Lower lobe of right lung (tissue), 2 donors: ENCODE data around the gene EEF1AKMT1. TPM values are rescaled to one million over a fixed set of nuclear protein-coding genes. Genes with fewer than 3 reads are reported as not detected.

Source experiments
- ATAC-seq, 2 donors: fragments of 200-7000 bp; cut with Tn5 transposase; one replicate each; pipeline ENCODE4 v1.9.1; 2020 to 2022; ENCODE audit warnings: mild to moderate bottlenecking in 2 of 2, moderate library complexity in 2 of 2
- DNase-seq: peaks from one replicate; pipeline ENCODE4 v3.0.0-alpha.2; 2020
- H3K27ac ChIP-seq: fragments of 200-600 bp; one replicate; pipeline ENCODE4 v1.8.0; 2022
- H3K27me3 ChIP-seq: fragments of 200-600 bp; one replicate; pipeline ENCODE4 v1.8.0; 2022; ENCODE audit warnings: low read depth
- H3K36me3 ChIP-seq: fragments of 200-600 bp; one replicate; pipeline ENCODE4 v1.8.0; 2022; ENCODE audit warnings: mild to moderate bottlenecking
- H3K4me1 ChIP-seq: fragments of 200-600 bp; one replicate; pipeline ENCODE4 v1.8.0; 2022
- H3K4me3 ChIP-seq: fragments of 200-600 bp; one replicate; pipeline ENCODE4 v1.8.0; 2022; ENCODE audit warnings: mild to moderate bottlenecking
- H3K9me3 ChIP-seq: fragments of 200-600 bp; one replicate; pipeline ENCODE4 v1.8.0; 2022
- CTCF ChIP-seq: fragments of 200-600 bp; IDR thresholded peaks from one replicate; pipeline ENCODE4 v1.8.0; 2022; ENCODE audit warnings: antibody characterized with exemption, mild to moderate bottlenecking
- intact Hi-C: fragments of 100-400 bp; cut with DNase I; formaldehyde crosslinking; loops from one replicate; pipeline ENCODE4 v1.11.0; 2022
- total RNA-seq: library from RNA; stranded (reverse); fragmentation: NEBNext Ultra II Directional; extraction: Animal tissue kit (Norgen Biotek cat#: 25700); gene quantifications from one replicate; pipeline ENCODE4 v1.2.1, GENCODE V29; 2021
- donor health status: DM: no; HTN: yes; CAD: no; lungs with severe emphysema.

EEF1AKMT1 gene
- total RNA-seq, 1 donor from 2014 or later, result 8.7 TPM

DNA sequence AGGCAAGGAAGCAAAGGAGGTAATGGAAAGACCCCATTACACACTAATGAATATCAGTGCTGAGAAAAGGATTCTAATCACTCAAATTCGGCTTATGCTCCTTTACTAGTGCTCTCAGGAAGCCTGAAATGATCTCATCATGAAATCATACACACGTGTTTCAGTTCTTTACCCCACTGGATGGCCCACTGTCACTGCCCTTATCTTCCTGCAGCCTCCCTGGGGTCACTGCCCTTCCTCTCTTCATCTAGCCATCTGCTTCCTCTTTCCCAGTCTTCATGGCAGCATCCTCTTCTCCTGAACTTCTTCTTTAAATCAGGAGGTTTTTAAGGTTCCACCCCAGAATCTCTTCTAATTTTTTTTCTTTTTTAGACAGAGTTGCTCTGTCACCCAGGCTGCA, 27.9 kb upstream of the EEF1AKMT1 start:
- ATAC-seq (no peak), DNase-seq (no peak)
- TF ChIP-seq CTCF, result no peak
- H3K27me3 ChIP-seq, result no peaks in the 10 kb centered on the region
- peaks cover 23% of the 10 kb centered on the region for H3K36me3 ChIP-seq
- H3K4me1 ChIP-seq, result peaks cover 10% of the 10 kb centered on the region
- no peak overlapping the region for H3K4me3 ChIP-seq
- intact Hi-C loops, result no loop called here
- H3K9me3 ChIP-seq, result no peaks in the 10 kb centered on the region
- H3K27ac ChIP-seq, result no peak overlapping the region

DNA sequence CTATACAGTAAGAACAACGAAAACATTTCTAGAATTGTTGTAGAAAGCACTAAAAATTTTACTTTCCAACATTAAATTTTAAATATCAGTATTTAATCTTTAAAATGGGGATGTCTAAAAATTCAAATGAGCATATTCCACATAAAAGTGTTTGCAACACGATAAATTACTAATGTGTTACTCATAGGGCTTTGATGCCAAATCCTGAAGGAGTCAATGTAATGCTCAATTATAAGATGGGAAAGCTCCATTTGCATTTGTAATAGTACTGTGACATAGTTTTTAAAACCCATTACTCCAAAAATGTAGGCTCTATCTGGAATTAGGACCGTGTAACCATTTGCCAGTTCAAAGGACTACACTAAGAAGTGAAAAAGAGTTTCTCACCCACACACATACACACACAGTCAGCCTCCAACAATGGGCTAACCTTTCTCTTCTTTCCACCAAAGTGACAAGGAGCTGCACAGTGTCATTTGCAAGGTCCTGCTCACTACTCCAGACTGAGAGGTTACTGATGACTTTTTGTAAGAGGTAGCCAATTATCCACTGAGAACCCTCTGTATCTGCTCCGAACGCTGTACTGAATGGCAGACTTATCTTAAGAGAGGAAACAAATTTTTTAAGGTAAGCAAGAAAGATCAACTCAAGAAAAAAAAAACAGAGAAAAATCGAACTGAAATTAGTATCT, 26.1 kb upstream of the EEF1AKMT1 start:
- intact Hi-C loops, result no loop called here
- H3K27ac ChIP-seq, result no peak overlapping the region
- H3K36me3 ChIP-seq, result peaks cover 36% of the 10 kb centered on the region
- H3K4me1 ChIP-seq, result peaks cover 10% of the 10 kb centered on the region
- H3K4me3 ChIP-seq, result no peak overlapping the region
- no peak for ATAC-seq
- H3K27me3 ChIP-seq, result no peaks in the 10 kb centered on the region
- H3K9me3 ChIP-seq, result no peaks in the 10 kb centered on the region
- TF ChIP-seq CTCF, result no peak
- DNase-seq, result no peak

DNA sequence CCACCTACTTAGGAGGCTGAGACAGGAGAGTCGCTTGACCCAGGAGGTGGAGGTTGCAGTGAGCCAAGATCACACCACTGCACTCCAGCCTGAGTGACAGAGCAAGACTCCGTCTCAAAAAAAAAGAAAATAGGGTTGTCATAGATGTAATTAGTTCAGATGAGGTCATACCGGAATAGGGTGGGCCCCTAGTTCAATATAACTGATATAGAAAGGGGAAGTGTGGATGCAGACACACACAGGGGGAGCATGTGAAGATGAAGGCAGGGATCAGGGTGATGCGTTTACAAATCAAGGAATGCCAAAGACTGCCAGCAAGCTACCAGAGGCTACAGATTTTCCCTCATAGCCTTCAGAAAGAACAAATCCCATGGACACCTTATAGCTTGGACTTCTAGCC, 24.3 kb upstream of the EEF1AKMT1 start:
- no peak overlapping the region for H3K27ac ChIP-seq
- no peaks in the 10 kb centered on the region for H3K27me3 ChIP-seq
- no peaks in the 10 kb centered on the region for H3K9me3 ChIP-seq
- H3K36me3 ChIP-seq, result peaks cover 52% of the 10 kb centered on the region
- TF ChIP-seq CTCF, result no peak
- H3K4me3 ChIP-seq, result no peak overlapping the region
- no peak for DNase-seq
- ATAC-seq, result peak; percentile 37 to 64
- H3K4me1 ChIP-seq, result peaks cover 10% of the 10 kb centered on the region
- intact Hi-C loops, result no loop called here

GRCh38 chr13:20796791-20797508, 23.2 kb upstream of the EEF1AKMT1 start:
- Histone ChIP-seq H3K27me3 (no peaks in the 10 kb centered on the region), H3K4me3 (no peak overlapping the region), H3K36me3 (peaks cover 53% of the 10 kb centered on the region), H3K27ac (no peak overlapping the region), H3K9me3 (no peaks in the 10 kb centered on the region), H3K4me1 (peaks cover 10% of the 10 kb centered on the region)
- no peak for DNase-seq
- intact Hi-C loops, result no loop called here
- ATAC-seq, result no peak
- no peak for TF ChIP-seq CTCF

DNA sequence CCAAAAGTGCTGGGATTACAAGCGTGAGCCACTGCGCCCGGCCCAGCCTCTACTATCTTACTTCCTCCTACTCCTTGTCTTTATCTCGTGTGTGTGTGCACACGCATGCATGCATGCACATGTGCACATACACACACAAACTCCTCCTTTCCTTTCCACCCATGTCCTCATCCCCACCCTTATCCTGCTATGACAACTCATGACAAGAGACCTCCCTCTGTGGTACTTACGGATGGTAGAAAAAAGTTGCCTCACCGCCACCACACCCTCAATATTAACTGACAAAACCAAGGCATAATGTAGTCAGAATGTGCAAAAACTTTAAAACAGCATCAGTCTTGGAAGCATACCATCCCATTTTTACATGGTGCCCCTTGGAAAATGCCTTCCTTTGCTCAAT, 15.9 kb upstream of the EEF1AKMT1 start:
- no peak for ATAC-seq
- DNase-seq, result no peak
- intact Hi-C loops, result no loop called here
- H3K9me3 ChIP-seq, result no peaks in the 10 kb centered on the region
- no peak overlapping the region for H3K27ac ChIP-seq
- TF ChIP-seq CTCF, result no peak
- peaks cover 38% of the 10 kb centered on the region for H3K36me3 ChIP-seq
- no peaks in the 10 kb centered on the region for H3K27me3 ChIP-seq
- no peak overlapping the region for H3K4me3 ChIP-seq
- no peaks in the 10 kb centered on the region for H3K4me1 ChIP-seq
